ENCODE results near the gene MAP1LC3B.
"Not testable (repeated sequence)": the region's sequence is repeated elsewhere in the genome, so short reads cannot be mapped to it uniquely, and the experiment has no call there.

MAP1LC3B gene

DNA sequence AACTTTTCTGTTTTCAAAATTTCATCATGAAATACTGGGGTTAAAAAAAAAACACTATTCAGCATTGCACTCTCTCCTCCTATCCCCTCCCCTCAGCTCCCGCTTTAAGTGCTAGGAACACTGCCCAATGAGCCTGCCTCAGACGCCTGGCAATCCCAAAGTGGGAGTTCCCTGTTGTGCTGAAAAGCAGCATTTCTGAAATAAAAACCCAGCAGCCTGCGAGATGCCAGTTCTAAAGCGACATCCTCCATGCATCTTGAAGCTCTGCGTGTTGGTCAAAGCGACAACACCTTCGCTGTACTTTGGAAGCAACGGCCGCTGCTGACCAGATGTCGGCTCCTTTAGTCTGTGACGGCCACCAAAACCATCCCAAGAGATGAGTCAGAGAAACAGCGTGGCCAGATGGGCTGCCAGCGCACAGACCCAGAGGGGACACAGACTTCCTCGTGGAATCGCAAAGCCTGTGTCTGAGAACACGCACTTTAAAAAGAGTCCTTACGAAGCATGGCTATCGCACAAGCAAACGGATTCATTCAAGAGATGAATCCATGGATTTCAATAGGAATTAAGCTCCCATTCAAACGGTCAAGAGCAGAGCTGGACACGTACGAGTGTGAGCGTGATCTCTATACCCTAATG, 41.3 kb upstream of the MAP1LC3B start:
- Histone ChIP-seq H3K9me3 (no peaks in the 10 kb centered on the region), H3K36me3 (replicated peaks) (no peaks in the 10 kb centered on the region; the same call in none of the 2 replicates), H3K27me3 (ENCODE audit: low read depth) (no peaks in the 10 kb centered on the region), H3K4me1 (no peaks in the 10 kb centered on the region), H3K4me3 (no peak overlapping the region)
- in situ Hi-C loops (cut with MboI; ENCODE audit: low sequenced_read_pairs) = no loop called here
- DNase-seq (ENCODE audit: low spot score in 2 of 2) = no peak

DNA sequence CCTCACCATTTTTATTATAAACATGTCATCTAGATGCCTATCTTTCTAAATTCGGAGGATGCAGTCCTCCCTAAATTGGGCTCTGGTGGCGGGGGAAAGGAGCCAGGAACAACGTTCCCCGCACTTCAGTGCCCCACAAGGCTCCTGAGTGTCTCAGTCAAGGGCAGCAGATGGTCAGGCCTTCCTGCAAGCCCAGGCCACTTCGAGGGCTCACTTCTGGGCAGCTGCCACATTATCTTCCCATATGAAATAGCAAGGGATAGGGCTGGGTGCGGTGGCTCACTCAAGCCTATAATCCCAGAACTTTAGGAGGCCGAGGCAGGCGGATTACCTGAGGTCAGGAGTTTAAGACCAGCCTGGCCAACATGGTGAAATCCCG, 40.8 kb upstream of the MAP1LC3B start:
- no peaks in the 10 kb centered on the region for H3K9me3 ChIP-seq
- H3K4me3 ChIP-seq = no peak overlapping the region
- no peaks in the 10 kb centered on the region for H3K27me3 ChIP-seq (ENCODE audit: low read depth)
- in situ Hi-C loops (cut with MboI; ENCODE audit: low sequenced_read_pairs) = no loop called here
- no peaks in the 10 kb centered on the region; the same call in none of the 2 replicates for H3K36me3 ChIP-seq (replicated peaks)
- no peaks in the 10 kb centered on the region for H3K4me1 ChIP-seq
- no peak for DNase-seq (ENCODE audit: low spot score in 2 of 2)

DNA sequence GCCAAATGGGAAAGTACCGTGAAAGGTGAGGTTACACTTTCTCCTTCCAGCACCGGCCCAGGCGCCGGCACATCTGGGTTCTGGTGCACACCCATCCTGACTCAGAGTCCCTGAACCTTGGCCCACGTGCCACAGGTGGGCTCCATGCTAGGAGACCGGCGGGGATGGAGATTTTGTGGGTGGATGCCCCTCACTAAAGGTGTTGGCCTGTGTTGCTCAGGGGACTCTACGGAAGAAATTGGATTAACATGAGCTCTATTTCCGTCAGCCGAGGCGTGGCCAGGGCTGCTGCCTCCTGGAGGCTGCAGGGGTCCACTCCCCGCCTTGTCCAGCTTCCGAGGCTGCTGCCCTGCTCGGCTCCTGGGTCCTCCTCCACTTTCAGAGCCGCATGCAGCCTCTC, 39.3 kb upstream of the MAP1LC3B start:
- in situ Hi-C loops (cut with MboI; ENCODE audit: low sequenced_read_pairs) = no loop called here
- H3K36me3 ChIP-seq (replicated peaks) = peaks cover 5% of the 10 kb centered on the region
- H3K9me3 ChIP-seq = no peaks in the 10 kb centered on the region

DNA sequence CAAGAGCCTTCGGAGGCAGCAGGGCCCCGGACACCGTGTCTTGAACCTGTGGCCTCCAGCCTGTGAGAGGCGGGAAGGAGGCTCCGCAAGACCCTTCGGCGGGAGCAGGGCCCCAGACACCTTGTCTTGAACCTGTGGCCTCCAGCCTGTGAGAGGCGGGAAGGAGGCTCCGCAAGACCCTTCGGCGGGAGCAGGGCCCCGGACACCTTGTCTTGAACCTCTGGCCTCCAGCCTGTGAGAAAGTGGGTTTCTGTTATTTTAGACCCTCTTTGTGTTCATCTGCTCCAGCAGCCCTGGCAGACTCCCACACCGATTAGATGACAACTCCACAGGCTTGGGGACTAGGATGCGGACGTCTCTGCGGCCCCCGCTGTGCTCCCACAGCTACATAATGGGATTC, 38.5 kb upstream of the MAP1LC3B start:
- no peak for DNase-seq (ENCODE audit: low spot score in 2 of 2)
- H3K4me1 ChIP-seq = no peaks in the 10 kb centered on the region
- no peaks in the 10 kb centered on the region for H3K27me3 ChIP-seq (ENCODE audit: low read depth)
- H3K9me3 ChIP-seq = no peaks in the 10 kb centered on the region
- H3K4me3 ChIP-seq = no peak overlapping the region
- in situ Hi-C loops (cut with MboI; ENCODE audit: low sequenced_read_pairs) = no loop called here
- peaks cover 13% of the 10 kb centered on the region for H3K36me3 ChIP-seq (replicated peaks)

More for the DNA sequence above, 39.3 kb upstream of the MAP1LC3B start:
- H3K27me3 ChIP-seq (ENCODE audit: low read depth) = no peaks in the 10 kb centered on the region
- H3K4me1 ChIP-seq = no peaks in the 10 kb centered on the region
- no peak for DNase-seq (ENCODE audit: low spot score in 2 of 2)
- no peak overlapping the region for H3K4me3 ChIP-seq

DNA sequence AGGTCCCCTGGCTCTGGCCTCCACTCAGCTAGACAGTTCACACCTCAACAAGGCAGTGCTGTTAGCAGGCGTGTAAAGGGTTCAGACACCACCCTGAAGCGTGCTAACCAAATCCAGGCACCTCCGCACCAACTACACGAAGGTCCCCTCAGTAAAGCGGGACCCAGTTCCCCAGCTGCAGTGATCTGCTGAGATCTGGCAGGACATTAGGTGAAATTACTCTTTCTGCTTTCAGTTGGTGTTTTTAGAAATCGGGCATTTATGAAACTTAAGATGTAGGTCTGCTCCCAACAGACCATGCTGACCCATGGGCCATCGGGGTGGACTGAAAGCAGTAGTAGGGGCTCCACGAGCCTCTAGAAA, 35.7 kb upstream of the MAP1LC3B start:
- in situ Hi-C loops (cut with MboI; ENCODE audit: low sequenced_read_pairs) = no loop called here
- Histone ChIP-seq H3K4me3 (no peak overlapping the region), H3K9me3 (no peaks in the 10 kb centered on the region), H3K4me1 (no peaks in the 10 kb centered on the region), H3K36me3 (replicated peaks) (peaks cover 22% of the 10 kb centered on the region), H3K27me3 (ENCODE audit: low read depth) (no peaks in the 10 kb centered on the region)
- DNase-seq (ENCODE audit: low spot score in 2 of 2) = no peak

DNA sequence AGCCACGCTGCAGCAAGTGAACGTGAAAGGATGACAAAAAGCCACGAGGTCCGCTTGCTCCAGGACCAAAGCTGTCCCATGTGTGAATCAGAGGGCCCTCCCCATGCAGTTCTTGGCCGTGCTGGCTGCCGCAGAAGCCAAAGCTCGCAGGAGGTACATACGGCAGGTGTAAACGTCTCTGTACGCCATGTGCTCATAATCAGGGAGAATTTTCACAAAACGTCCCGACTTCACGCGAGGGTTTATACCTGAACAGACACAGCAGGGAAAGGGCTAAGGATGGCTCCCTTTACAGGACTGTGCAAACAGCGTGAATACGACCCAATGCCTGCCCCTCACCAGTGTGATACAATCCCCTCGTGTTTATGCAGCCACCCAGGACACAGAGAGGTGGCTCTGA, 33.9 kb upstream of the MAP1LC3B start:
- in situ Hi-C loops (cut with MboI; ENCODE audit: low sequenced_read_pairs) = no loop called here
- no peak for DNase-seq (ENCODE audit: low spot score in 2 of 2)
- peaks cover 25% of the 10 kb centered on the region for H3K36me3 ChIP-seq (replicated peaks)
- no peaks in the 10 kb centered on the region for H3K4me1 ChIP-seq
- H3K27me3 ChIP-seq (ENCODE audit: low read depth) = no peaks in the 10 kb centered on the region
- H3K9me3 ChIP-seq = no peaks in the 10 kb centered on the region
- H3K4me3 ChIP-seq = no peak overlapping the region

DNA sequence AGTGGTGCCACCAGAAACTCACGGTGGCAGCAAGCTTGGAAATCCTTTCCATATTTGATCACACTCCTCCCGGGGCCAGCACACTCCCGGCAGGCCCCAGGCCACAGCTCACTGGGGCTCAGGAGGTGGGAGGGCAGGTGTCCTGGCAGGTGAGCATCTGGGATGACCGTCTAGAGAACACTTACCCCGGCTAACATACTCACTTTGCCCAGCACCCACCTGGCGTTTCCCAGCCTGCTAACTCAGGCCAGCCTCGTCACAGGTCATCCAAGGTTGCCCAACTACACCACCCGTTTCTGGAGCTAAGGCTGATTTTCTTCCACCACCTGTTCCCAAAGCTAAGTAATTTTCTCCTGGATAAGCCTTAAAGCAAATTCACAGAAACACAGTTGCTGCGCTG, 33.4 kb upstream of the MAP1LC3B start:
- peaks cover 25% of the 10 kb centered on the region for H3K36me3 ChIP-seq (replicated peaks)
- DNase-seq (ENCODE audit: low spot score in 2 of 2) = no peak
- H3K9me3 ChIP-seq = no peaks in the 10 kb centered on the region
- in situ Hi-C loops (cut with MboI; ENCODE audit: low sequenced_read_pairs) = no loop called here
- no peaks in the 10 kb centered on the region for H3K4me1 ChIP-seq
- H3K27me3 ChIP-seq (ENCODE audit: low read depth) = no peaks in the 10 kb centered on the region
- H3K4me3 ChIP-seq = no peak overlapping the region

DNA sequence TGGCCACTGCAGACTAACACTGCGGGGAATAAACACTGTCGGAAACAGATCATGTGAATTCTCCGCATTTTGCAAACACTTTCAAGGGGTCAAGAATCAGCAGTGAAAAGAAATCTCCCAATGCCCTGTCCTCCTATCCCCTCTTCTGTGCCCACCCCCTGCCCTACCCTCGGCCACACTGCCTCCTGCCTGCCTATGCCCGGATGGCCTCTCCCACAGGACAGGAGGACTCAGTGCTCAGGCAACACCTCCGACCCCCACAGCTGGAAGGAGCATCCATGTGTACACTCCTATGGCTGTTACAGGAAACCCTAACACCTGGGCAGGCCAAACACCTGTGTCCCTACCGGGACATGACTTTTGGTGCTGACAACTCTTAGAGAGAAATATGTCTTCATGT, 33.0 kb upstream of the MAP1LC3B start:
- Histone ChIP-seq H3K4me3 (no peak overlapping the region), H3K27me3 (ENCODE audit: low read depth) (no peaks in the 10 kb centered on the region), H3K9me3 (no peaks in the 10 kb centered on the region), H3K4me1 (no peaks in the 10 kb centered on the region), H3K36me3 (replicated peaks) (peaks cover 25% of the 10 kb centered on the region)
- DNase-seq (ENCODE audit: low spot score in 2 of 2) = no peak
- in situ Hi-C loops (cut with MboI; ENCODE audit: low sequenced_read_pairs) = no loop called here

DNA sequence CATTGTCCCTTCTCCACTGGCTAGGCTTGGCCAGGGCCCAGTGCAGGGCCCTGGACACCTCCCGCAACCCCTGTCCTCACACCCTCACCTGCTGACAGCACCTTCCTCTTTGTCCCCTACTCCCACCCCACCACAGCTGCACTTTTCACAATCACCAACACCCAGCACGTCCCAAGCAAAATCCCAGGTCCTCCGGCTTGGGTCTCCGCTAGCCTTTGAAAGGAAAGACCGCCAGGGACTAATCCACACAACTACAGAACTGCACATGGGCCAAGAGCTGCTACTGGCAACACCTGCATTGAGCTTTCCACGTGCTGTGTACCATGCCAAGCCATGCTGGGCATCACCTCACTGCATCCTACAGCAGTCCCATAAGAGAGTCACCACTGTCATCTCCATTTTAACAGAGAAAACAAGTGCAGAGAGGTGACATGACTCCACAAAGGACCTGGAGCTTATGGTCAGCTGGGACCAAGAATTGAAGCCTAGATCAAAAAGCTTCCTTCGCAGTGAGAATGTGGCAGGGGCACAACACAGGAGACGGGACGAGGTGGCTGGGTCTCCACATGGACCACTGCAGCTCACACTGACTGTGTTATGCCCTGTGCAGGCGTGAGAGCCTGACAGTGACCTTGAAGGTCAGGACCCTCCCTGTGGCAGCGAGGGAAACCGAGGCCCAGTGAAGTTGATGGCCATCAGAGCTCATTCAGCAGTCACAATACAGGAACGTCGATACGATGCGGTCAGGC, 31.1 kb upstream of the MAP1LC3B start:
- H3K27me3 ChIP-seq (ENCODE audit: low read depth) = no peaks in the 10 kb centered on the region
- in situ Hi-C loops (cut with MboI; ENCODE audit: low sequenced_read_pairs) = no loop called here
- H3K36me3 ChIP-seq (replicated peaks) = peaks cover 27% of the 10 kb centered on the region
- no peaks in the 10 kb centered on the region for H3K4me1 ChIP-seq
- no peaks in the 10 kb centered on the region for H3K9me3 ChIP-seq
- DNase-seq (ENCODE audit: low spot score in 2 of 2) = no peak
- H3K4me3 ChIP-seq = no peak overlapping the region

DNA sequence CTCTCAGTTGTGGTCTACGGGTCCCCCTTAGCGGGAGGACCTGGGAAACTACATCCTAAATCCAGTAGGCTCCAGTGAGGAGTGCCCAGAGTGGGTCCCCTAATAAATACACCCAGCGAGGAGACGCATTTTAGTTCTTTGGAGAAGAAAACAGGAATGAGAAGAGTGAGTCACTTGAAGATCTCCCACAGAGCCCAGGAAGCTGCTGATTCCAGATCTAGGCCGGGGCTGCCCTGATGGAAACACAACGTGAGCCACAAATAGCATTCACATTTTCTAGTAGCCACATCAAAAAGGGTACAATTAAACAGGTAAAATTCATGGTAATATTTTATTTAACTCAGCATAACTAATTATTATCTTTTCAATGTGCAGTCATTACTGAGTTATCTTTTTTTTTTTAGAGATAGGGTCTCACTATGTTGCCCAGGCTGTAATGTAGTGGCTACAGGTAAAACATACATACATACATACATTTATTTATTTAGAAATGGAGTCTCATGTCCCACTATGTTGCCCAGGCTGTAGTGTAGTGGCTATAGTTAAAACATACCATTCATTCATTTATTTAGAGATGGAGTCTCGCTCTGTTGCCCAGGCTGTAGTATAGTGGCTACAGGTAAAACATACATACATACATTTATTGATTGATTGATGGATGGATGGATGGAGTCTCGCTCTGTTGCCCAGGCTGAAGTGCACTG, 30.1 kb upstream of the MAP1LC3B start:
- H3K9me3 ChIP-seq = no peaks in the 10 kb centered on the region
- in situ Hi-C loops (cut with MboI; ENCODE audit: low sequenced_read_pairs) = no loop called here
- no peaks in the 10 kb centered on the region for H3K27me3 ChIP-seq (ENCODE audit: low read depth)
- DNase-seq (ENCODE audit: low spot score in 2 of 2) = no peak
- no peaks in the 10 kb centered on the region for H3K4me1 ChIP-seq
- no peak overlapping the region for H3K4me3 ChIP-seq
- peaks cover 29% of the 10 kb centered on the region for H3K36me3 ChIP-seq (replicated peaks)

DNA sequence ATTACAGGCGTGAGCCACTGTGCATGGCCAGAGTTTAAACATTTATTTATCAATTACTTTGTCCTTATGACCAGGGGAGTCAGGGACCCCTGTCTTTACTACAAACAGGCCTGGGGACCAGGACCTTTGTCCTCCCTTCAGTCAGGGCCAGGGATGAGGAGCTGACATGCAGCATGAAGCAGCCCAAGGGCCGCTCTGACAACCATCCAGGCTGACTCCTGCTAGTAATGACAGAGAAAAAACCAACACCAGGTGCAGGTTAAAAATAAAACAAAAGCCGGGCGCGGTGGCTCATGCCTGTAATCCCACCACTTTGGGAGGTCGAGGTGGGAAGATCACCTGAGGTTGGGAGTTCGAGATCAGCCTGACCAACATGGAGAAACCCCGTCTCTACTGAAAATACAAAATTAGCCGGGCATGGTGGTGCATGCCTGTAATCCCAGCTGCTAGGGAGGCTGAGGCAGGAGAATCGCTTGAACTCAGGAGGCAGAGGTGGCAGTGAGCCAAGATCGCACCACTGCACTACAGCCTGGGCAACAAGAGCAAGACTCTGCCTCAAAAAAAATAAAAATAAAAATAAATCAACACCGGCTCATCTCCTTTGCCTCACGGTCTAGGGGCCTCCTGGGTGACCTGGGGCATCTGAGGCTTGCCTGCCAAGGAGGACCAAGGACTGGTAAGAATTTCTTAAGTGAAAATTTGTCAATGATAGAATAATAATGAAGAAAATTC, 29.1 kb upstream of the MAP1LC3B start:
- H3K4me1 ChIP-seq; DNase-seq (ENCODE audit: low spot score in 2 of 2); H3K9me3 ChIP-seq; H3K4me3 ChIP-seq; H3K27me3 ChIP-seq (ENCODE audit: low read depth); in situ Hi-C loops (cut with MboI; ENCODE audit: low sequenced_read_pairs): not testable (repeated sequence)
- H3K36me3 ChIP-seq (replicated peaks) = peaks cover 23% of the 10 kb centered on the region

DNA sequence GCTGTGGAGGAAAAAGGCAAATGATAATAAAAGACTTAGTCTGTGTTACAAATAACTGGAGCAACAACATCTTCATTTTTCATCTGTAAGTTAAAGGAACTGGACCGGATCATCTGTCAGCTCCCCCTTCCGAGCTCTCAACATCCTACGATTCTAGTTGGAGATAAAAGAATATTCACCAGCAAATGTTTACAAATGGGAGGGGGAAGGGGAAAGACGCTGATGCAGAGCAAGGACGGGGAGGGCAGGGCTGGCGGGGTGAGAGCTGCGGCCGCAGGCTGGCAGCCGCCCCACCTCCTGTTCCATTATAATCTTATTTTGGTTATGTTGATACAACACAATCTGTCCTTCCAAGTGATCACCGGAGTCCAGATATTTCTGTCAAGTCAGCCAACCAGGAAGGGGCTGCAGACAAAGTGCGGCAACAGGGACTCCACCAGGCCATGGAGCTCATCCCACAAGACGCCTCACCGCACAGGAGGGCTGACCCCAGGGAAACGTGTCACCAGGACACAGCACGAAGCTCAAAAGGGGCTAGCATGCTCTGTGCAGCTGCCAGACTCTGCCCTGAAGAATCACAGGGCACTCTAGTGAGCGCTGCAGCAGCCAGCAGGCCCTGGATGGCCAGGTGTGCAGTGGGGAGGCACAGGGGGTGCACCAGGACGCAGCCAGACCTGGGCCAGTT, 28.2 kb upstream of the MAP1LC3B start:
- Histone ChIP-seq H3K9me3 (no peaks in the 10 kb centered on the region), H3K4me1 (no peaks in the 10 kb centered on the region), H3K4me3 (no peak overlapping the region), H3K27me3 (ENCODE audit: low read depth) (no peaks in the 10 kb centered on the region), H3K36me3 (replicated peaks) (peaks cover 15% of the 10 kb centered on the region; the same call in 1 of the 2 replicates)
- DNase-seq (ENCODE audit: low spot score in 2 of 2) = no peak
- in situ Hi-C loops (cut with MboI; ENCODE audit: low sequenced_read_pairs) = no loop called here

DNA sequence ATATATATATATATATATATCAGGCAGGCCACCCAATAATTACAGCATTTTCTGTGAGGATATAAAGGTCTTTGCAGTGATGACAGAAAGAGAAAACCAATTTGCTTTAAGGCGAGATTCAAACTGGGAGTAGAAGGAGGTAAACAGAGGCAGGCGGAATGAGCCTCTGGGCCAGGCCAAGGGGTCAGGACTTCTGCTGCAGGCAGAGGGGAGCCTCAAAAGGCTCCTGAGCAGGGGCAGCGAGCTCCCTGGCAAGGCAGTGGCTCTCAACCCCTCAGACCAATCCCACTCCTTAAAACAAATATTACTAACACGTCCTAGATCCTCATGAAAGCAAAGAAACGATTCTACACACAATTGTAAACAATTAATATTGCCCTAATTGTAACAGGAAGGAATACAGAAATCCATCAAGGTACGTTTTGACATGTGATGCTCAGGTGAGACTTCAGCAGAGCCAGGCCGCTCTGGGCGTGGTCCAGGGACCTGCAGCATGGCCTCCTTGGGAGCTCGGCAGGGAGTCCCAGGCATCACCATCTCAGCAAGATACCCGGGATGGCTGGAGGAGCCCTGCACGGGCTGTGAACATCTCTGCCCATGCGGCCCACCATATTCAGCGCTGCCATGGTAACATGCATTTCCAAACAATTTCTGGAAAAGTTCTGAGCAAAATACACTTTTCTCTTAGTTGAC, 27.0 kb upstream of the MAP1LC3B start:
- DNase-seq (ENCODE audit: low spot score in 2 of 2) = no peak
- H3K27me3 ChIP-seq (ENCODE audit: low read depth) = no peaks in the 10 kb centered on the region
- no peaks in the 10 kb centered on the region for H3K9me3 ChIP-seq
- H3K36me3 ChIP-seq (replicated peaks) = 0 out of 2 replicates have a peak, but pooled peaks cover 7% of the 10 kb centered on the region
- no peak overlapping the region for H3K4me3 ChIP-seq
- H3K4me1 ChIP-seq = no peaks in the 10 kb centered on the region
- in situ Hi-C loops (cut with MboI; ENCODE audit: low sequenced_read_pairs) = no loop called here
